GM19397 (cell line): ENCODE data around the gene CCDC190.
"Not testable (repeated sequence)": the region's sequence is repeated elsewhere in the genome, so short reads cannot be mapped to it uniquely, and the experiment has no call there.

Source experiments
- ATAC-seq: cut with Tn5 transposase; IDR thresholded peaks from one replicate; pipeline ENCODE4 v1.9.1; 2021; ENCODE audit warnings: mild to moderate bottlenecking, moderate library complexity; ENCODE audit not compliant: unreplicated experiment

The CCDC190 gene

DNA sequence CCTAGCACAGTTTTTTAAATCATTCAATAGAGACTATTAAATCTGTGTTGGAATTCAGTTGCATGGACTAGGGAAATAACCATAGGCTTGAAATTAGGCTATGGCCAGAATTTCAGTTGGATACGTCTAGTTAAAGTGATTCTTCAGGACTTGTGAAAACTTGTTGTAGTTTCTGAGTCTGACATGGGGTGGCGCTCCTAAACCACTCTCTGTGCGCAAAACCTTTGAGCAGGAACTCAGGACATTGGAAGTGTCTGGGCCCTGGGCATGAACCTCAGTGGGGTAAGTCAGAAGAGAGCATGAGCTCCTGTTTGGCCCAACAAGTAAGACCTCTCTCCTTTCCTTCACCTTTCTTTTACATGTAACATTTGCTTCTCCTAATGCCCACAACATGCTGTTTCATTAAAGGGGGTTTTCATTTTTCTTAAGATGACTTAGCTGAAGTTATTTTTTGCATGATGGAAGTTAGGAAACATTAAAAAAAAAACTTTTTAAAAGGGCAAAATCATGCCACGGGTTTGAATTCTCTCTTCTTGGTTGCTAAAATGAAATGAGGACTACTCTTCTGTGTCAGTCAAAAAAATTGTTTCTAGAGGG is 17.1 kb upstream of the CCDC190 start:
- no peak for ATAC-seq

DNA sequence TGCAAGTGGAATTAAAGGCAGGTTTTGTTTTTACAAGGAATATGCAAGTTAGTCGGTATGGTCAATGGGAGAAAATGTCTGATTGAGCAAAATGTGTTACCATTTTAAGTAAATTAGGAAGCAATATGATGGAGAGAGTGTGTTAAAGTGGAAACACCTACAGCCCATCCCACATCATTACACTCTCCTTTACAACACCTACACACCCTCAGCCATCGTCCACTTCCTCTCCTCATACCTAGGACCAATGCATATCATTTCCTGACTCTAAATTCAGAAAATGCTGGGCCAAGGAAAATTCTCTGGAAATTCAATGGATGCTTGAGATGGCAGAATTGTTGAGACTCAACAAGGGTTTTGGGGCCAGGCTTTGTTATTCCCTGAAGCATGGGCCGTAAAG is 16.4 kb upstream of the CCDC190 start:
- no peak for ATAC-seq

DNA sequence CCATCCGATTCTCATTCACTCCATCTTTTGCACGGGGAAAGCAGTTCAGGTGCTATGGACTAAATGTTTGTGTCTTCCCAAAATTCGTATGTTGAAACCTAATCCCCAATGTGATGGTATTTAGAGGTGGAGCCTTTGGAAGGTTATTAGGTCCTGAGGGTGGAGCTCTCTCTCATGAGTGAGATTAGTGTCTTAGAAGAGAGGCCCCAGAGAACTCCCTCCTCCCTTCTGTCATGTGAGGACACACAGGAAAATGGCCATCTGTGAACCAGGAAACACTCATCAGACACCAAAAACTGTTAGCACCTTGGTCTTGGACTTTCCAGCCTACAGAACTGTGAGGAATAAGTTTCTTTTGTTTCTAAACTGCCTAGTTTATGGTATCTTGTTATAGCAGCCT is 15.8 kb upstream of the CCDC190 start:
- ATAC-seq: no peak

DNA sequence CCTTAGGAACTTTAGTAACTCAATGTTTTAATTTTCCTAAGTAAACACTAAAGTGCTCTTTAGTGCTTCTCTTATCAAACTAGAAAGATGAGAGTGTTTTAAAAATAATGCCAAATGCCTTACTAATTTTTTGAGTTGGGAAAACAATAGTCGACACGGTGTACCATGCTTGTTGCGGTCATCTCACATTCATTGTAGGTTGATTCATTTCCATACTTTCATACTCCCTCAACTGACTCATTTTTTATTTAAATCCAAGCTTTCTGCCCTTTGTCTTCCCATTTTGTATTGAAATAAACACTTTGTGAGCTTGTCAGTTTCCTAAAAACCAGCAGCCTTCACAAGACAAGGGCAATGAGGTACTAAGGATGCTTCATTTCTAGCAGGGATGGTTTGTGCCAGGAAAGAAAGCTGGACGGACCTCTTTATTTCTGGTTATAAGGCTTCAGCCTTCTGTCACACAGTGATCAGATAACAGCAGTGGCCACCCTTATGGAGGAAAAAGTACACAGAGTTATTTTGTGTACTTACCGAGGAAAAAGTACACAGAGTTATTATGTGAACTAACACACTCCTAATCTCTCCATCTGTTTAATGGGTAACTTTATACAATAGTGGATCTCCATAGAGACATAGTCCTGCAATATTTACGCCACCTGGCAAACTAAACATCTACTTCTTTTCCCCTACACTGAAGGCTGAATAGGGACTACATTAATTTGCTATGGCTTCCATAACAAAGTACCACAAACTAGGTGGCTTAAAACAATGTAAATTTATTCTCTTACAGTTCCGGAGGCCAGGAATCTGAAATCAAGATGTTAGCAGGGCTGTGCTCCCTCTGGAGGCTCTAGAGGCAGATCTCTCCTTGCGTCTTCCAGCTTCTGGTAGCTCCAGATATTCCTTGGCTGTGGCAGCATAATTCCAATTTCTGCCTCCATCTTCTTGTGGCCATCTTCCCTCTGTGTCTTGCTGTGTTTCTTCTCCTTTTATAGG is 13.0 kb upstream of the CCDC190 start:
- no peak for ATAC-seq

DNA sequence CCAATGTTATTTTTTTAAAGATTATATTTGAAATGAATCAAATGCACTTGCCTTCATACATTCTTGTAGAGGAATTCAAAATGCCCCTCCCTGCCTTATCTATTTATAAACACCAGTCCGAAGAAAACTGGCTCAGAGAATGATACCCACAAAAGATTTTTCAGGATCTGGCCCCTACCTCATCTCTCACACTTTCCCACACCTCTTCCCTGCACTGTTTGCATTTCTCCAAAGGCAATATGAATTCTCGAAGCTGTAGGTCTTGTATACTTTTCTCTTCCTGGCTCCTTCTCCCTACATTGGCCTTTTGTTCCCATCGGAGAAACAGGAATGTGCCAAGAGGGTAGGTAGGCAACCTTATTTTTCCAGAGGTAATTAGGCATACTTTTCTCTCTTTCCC is 12.0 kb upstream of the CCDC190 start:
- ATAC-seq: no peak

DNA sequence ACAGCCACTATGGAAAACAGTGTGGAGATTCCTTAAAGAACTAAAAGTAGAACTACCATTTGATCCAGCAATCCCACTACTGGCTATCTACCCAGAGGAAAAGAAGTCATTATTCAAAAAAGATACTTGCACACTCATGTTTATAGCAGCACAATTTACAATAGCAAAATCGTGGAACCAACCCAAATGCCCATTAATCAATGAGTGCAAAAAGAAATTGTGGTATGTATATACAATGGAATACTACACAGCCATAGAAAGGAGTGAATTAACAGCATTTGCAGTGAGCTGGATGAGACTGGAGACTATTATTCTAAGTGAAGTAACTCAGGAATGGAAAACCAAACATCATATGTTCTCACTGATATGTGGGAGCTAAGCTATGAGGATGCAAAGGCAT is 10.4 kb upstream of the CCDC190 start:
- ATAC-seq: not testable (repeated sequence)

DNA sequence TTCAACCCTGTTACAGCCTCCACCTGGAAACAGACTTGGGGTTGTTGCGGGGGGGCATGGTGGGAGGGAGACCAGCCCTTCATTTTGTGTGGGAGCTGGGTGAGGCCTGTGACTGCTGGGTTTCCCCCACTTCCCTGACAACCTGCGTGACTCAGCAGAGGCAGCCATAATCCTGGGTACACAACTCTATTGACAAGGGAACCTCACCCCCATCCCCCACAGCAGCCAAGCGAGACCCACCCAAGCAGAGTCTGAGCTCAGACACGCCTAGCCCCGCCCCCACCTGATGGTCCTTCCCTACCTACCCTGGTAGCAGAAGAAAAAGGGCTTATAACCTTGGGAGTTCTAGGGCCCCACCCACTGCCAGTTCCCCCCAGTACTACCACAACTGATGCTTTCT is 8.0 kb upstream of the CCDC190 start:
- no peak for ATAC-seq

DNA sequence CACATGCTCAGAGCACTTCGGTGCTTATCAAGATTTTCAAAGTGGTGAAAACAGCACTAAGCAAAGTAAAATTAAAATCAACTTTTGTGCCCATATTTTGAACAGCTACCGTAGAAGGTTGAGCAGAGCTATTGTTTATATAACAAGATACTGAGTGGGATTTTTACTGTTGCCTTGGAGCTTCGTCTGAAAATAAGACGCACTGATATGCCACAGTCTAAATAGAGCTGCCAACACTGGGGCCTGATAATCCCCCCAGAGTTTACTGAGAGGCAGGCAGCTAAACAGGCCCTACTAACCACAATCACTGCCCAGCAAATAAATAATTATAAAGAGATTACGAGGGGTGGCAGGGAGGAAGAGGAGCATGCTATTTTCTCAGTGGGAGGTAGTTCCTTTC is 650 bp upstream of the CCDC190 start:
- ATAC-seq: no peak

DNA sequence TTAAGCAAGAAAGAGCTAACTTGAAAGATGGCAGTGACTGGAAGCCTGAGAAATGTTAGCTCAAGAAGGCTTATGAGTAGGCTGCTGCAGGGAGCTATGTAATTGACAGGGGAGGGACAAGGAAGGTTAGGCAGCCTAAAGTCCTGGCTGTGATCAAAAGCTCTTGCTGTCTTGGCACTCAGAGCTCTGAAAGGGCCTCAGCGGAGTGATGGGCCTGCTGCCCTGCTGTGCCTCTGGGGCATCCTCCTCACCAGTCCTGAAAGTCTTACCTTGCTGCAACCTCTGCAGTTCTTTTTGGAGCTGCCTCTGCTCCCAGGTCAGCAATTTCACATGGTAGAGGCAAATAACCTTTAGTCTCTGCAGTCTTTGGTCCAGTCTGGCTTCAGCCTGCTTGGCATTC is 1.8 kb downstream of the CCDC190 start:
- no peak for ATAC-seq

DNA sequence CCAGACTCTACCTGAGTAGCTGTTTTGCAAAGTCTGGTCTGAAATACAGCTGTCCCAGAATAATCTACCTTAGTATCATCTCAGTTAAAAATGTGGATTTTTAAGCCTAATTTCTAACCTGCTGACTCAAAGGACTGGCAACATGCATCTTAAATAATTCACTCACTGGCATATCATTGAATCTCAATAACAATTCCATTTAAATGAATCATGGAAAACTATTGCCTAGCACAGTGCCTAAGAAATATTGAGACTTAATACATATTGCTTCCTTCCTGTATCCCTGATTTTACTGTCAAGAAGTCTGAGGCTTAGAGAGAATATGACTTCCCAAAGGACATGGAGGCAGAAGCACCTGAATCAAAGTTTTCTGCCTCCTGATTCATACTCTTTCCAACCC is 3.1 kb downstream of the CCDC190 start:
- ATAC-seq: no peak

DNA sequence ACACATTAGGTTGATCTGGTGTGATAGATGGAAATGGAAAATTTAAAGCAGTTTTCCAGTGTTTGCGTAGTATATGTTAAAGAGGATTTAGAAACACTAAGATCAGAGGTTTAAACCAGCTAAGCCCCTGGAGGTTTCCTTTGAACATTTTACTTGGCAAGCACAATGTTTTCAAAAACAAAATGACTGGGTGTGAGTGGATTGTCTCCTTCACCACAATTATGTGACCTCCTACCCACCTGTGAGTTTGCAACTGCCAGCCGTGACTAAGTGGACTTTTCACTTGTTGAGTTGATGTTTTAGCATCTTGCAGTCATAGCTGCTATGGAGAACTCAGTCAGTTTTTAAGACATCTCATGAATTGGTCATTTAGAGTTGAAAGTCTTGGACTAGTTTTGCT is 4.7 kb downstream of the CCDC190 start:
- ATAC-seq: no peak

DNA sequence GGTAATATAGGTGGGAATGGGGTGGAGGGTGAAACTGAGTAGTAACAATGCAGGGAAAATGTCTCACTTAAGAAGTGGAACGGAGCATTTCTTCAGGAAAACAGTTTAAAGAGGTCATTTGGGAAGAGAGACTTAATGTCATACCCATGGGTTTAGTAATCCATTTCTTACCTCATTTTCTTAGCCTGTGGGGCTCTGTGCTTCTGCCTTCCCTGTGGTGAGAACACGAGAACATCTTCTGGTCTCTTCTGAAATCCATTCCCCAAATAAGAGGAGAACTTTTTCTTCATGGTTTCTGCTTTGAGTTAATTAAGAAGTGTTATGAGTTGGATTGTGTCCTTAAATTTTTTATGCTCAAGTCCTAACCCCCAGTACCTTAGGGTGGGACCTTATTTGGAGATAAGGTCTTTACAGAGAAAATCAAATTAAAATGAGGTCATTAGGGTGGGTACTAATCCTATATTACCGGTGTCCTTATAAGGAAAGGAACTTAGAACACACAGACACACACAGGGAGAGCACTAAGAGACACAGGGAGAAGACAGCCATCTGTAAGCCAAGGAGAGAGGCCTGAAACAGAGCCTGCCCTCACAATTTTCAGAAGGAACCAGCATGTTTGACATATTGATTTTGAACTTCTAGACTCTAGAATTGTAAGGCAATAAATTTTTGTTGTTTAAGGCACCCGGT is 5.4 kb downstream of the CCDC190 start:
- no peak for ATAC-seq

DNA sequence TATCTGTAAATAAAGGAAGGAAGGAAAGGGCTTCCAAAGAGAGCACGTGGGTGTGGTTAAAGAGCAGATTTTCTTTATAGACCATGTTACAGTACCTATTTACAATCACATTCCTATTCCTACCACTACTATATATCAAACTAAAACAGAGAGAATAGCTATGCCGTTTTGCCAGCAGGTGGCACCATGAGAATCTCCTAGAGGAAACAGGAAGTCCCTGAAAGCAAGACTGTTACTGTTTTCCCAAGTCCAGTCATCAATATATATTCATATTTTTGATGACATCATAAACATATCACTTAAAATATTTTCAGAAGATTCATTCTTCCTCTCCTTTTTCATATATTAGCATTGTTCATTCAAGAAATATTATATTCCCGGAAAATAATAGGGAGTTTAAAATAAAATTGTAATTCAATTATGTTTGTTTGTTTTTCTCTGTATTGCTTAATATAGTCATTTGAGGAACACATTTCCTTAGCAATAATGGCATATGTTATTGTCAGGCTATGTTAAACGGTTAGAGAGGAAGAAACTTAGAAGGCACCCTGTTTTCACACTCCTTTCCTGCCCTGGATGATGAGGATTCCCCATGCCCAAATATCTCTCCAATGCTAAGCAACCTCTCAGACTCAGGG is 6.6 kb downstream of the CCDC190 start:
- ATAC-seq: no peak

DNA sequence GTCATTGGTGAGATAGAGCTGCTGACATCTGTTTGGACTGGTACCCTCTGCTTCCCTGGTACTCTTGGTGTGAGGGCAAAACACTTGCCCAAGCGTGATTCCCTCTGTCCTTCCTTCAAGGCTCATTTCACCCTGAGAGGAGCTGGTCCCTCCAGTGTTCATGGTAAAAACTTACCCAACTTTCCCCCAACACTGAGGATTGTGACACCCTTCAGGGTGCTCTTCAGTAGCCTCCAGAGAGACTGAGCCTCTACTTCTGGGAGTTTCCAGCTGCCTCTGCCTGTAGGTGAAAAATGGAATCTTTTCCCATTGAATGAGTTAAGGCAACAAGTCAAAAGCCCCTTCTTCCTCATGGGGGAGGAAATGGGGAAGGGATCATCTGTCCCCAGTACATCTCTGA is 9.6 kb downstream of the CCDC190 start:
- no peak for ATAC-seq

DNA sequence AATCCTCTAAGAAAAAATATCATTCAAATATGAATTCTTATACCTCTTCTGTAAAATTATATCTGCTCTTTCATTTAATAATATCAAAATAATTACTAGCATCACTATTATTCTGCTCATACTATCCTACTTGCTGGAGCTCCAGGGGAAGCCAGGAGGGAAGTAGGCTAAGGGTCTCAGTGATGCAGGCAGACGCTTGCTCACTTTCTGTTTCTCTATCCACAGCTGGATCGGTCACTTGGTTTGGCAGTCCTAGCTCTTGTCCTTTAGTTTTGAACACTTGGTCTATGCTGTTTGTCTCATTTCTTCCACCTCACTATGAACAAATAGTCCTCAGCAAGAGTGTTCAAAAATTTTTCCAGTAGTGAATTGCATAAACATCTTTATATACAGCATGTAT is 11.3 kb downstream of the CCDC190 start:
- no peak for ATAC-seq

DNA sequence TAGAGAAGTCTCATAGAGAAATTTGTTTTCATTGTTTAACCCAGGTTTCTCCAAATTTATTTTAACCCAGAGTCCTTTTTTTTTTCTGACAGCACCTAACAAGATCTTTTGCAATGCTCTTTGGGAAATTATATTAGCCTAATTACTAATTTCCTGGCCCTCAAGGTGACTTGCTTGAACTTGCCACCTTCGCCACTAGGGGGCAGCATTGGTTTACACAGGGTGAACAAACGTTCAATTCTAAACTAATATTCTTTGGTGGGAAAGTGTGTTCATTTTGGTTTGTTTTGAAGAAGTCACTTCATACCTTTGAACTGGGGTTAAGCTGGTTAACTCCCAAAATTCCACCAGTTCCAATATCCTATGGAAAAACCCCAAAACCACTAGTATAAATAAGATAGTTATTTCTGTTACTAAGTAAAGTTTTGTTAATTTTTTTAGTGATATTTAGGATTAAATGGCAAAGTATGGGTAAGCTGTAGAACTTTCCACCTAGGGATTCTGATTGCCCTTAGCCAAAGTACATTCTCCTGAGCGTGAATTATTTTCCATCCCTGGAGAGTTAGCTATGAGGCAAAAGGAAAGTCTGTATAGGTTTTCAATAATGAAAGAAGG is 13.0 kb downstream of the CCDC190 start:
- ATAC-seq: no peak

DNA sequence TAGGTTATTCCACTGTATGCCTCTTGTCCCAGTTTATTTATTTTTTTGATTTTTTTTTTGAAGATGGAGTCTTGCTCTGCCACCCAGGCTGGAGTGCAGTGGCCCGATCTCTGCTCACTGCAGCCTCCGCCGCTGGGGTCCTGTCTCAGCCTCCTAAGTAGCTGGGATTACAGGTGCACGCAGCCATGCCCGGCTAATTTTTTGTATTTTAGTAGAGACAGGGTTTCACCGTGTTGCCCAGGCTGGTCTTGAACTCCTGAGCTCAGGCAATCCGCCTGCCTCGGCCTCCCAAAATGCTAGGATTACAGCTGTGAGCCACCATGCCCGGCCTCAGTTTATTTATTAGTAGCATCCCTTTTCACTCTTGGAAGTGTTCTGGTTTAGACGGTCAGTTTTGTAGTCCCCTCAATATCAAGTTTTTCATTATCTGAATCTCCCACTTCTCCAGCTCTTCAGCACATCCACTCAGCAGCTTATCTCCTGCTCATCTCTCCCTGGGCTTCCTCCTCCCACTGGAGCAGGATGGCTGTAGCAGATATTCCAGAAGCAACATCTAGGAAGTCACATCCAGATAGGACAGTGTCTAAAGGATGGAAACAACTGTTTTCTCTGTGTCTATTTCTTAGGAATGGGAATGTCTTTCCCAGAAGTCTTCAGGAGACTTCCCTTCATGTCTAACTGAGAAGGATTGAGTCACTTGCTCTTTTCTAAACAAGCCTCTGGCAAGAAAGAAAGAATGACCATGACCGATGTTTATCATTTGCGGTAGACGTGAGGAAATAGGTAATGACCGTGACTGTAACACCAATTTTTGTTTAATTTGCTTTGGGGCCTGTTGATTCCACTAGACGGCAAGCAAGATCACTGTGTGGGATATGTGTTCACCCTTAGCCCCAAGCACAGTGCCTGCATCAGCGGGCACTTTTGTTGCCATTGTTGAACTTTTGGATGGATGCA is 14.4 kb downstream of the CCDC190 start:
- ATAC-seq: no peak

DNA sequence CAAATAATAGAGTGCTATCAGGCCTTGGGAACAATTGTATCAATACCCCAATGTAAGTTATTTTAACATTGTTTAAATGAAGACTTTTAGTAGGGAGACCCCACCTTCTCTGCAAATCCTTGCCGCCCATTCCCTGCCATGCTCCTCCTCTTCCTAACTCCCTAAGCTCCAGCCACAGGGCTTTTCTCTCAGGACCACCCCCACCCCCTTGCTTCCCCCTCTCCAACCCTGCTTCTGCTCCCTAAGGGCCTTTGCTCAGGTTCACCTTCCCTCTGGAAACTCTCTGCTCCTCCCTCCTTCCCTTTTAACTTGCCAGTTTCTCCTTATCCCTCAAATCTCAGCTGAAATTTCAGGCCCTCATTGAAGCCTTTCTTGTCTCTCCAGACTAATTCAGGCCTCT is 16.8 kb downstream of the CCDC190 start:
- no peak for ATAC-seq

DNA sequence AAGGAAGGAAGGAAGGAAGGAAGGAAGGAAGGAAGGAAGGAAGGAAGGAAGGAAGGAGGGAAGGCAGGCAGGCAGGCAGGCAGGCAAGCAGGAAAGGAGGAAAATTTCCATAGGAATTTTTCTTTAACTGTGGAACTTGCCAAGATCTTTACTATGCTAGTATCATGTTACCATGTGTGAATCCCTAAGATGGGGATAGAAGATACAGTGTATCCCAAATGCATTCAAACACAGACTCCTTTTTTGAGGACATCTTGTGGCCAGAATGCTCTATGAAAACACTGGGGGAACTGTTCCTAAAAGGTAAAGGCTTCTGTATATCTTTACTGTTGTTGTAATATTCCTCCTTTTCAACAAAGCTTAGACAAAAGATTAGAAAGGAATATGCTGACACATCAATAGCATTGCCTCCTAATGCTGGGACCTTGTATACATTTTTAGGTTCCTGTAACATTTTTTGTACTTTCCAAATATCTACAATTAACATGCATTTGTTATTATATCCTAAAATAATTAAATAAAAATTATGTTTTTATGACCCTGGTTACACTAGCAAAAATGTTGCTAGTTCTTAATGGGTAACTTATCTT is 20.6 kb downstream of the CCDC190 start:
- ATAC-seq: no peak
